ENCODE measurements around the gene PGAP6.

- TF ChIP-seq EZH2 (IDR thresholded peaks at IDR 0.05) = no peak
- TF ChIP-seq POLR2AphosphoS5 (IDR thresholded peaks at IDR 0.05; ENCODE audit: borderline replicate concordance, low read depth, low read length) = no peak
- TF ChIP-seq FOXP2 (optimal IDR thresholded peaks at IDR 0.05; ENCODE audit: control extremely low read depth, extremely low read length, insufficient read depth) = no peak
Measured at GRCh38 chr16:375212-375611, 6.6 kb downstream of the PGAP6 start.
